Gastroesophageal sphincter (tissue), 4 donors: Measurements from ENCODE around the gene NEU2. TPM values are rescaled to one million over a fixed set of nuclear protein-coding genes. Genes with fewer than 3 reads are reported as not detected.

ENCODE experiments used
- ATAC-seq: fragments of 150-250 bp; one replicate; pipeline ENCODE4 v1.9.1; 2016; ENCODE audit warnings: mild to moderate bottlenecking, moderate library complexity
- H3K27ac ChIP-seq, 4 donors: fragments of 200-600 bp; sonication (generic) in 3 of 4; 1 replicate in 3 of 4; 2 replicates in 1 of 4; pipeline ENCODE4 v1.5.1; 2016 to 2019
- H3K27me3 ChIP-seq: fragments of 200-600 bp; sonication (generic); one replicate; pipeline ENCODE4 v1.5.1; 2019
- H3K36me3 ChIP-seq, 2 donors: fragments of 200-600 bp; sonication (generic); one replicate each; pipeline ENCODE4 v1.5.1; 2019; ENCODE audit warnings: control low read depth in 1 of 2
- H3K4me1 ChIP-seq, 3 donors: fragments of 200-600 bp; sonication (generic); 1 replicate in 2 of 3; 2 replicates in 1 of 3; pipeline ENCODE4 v1.5.1; 2016 to 2019; ENCODE audit warnings: control low read depth in 2 of 3
- H3K4me3 ChIP-seq, 2 donors: fragments of 200-600 bp; sonication (generic); one replicate each; pipeline ENCODE4 v1.5.1; 2019; ENCODE audit warnings: mild to moderate bottlenecking in 1 of 2, moderate library complexity in 1 of 2
- H3K9me3 ChIP-seq, 3 donors: fragments of 200-600 bp; sonication (generic); one replicate each; pipeline ENCODE4 v1.5.1; 2017 to 2019; ENCODE audit warnings: control low read depth in 2 of 3
- CTCF ChIP-seq, 4 experiments: fragments of 200-600 bp in 2 of 4; fragments of 450-650 bp in 2 of 4; sonication (generic) in 1 of 4; IDR thresholded peaks; one replicate each; pipeline ENCODE4 v1.5.1; 2017 to 2019; ENCODE audit warnings: antibody characterized with exemption in 4 of 4, mild to moderate bottlenecking in 2 of 4, moderate library complexity in 2 of 4
- EP300 ChIP-seq: sonication (generic); formaldehyde crosslinking; IDR thresholded peaks from one replicate; pipeline ENCODE4 v1.6.1; 2017; ENCODE audit warnings: antibody characterized with exemption, mild to moderate bottlenecking
- POLR2A ChIP-seq, 2 donors: fragments of 450-650 bp; IDR thresholded peaks; one replicate each; pipeline ENCODE4 v1.6.1; 2017; ENCODE audit warnings: antibody characterized with exemption in 2 of 2, mild to moderate bottlenecking in 2 of 2, moderate library complexity in 1 of 2
- POLR2AphosphoS5 ChIP-seq: sonication (generic); formaldehyde crosslinking; IDR thresholded peaks from one replicate; pipeline ENCODE4 v1.6.1; 2017; ENCODE audit warnings: antibody characterized with exemption
- WGBS, 2 donors: methylation state at CpG; one replicate each; pipeline ENCODE4 v1.1.5; 2018; ENCODE audit warnings: low coverage in 1 of 2; 5-methylcytosine and 5-hydroxymethylcytosine counted together
- total RNA-seq, 4 donors: library from RNA; depleted of rRNA; stranded (reverse); fragments of >200 nt; gene quantifications; one replicate each; pipeline ENCODE4 v1.1.0, GENCODE V29; 2016

Gene NEU2
- total RNA-seq, 4 donors from 2014 or later: not detected

GRCh38 chr2:232999354-232999753 is 33.1 kb upstream of the NEU2 start:
- 67 to 70% methylated on average over 1 to 6 of the region's 7 CpGs for WGBS, 2 donors
- TF ChIP-seq CTCF (IDR thresholded peaks at IDR 0.05) (no peak), POLR2A (IDR thresholded peaks at IDR 0.05) (no peak), POLR2AphosphoS5 (no peak), EP300 (no peak)

GRCh38 chr2:233000886-233001750 is 31.4 kb upstream of the NEU2 start:
- Histone ChIP-seq H3K4me3 (no peak overlapping the region), H3K27ac (no peak overlapping the region), H3K36me3 (no peaks in the 10 kb centered on the region), H3K9me3 (no peaks in the 10 kb centered on the region), H3K27me3 (no peaks in the 10 kb centered on the region), H3K4me1 (no peaks in the 10 kb centered on the region)
- TF ChIP-seq POLR2A (IDR thresholded peaks at IDR 0.05): no peak
- no peak for TF ChIP-seq EP300
- no peak for TF ChIP-seq POLR2AphosphoS5
- TF ChIP-seq CTCF (IDR thresholded peaks at IDR 0.05): no peak
- no peak for ATAC-seq
- 79 to 87% methylated on average over 10 to 14 of the region's 20 CpGs for WGBS, 2 donors

More at GRCh38 chr2:232999354-232999753, 33.1 kb upstream of the NEU2 start:
- Histone ChIP-seq H3K4me1 (no peaks in the 10 kb centered on the region), H3K9me3 (no peaks in the 10 kb centered on the region), H3K36me3 (no peaks in the 10 kb centered on the region), H3K4me3 (no peak overlapping the region), H3K27ac (no peak overlapping the region), H3K27me3 (no peaks in the 10 kb centered on the region)
- ATAC-seq: no peak

- WGBS, 2 donors: 75 to 87% methylated on average over 5 to 10 of the region's 19 CpGs
- Histone ChIP-seq H3K27me3 (no peaks in the 10 kb centered on the region), H3K4me1 (no peaks in the 10 kb centered on the region), H3K9me3 (no peaks in the 10 kb centered on the region), H3K27ac (no peak overlapping the region), H3K36me3 (no peaks in the 10 kb centered on the region), H3K4me3 (no peak overlapping the region)
- no peak for ATAC-seq
- TF ChIP-seq CTCF (IDR thresholded peaks at IDR 0.05): no peak
Observed at GRCh38 chr2:233002829-233003657, 29.4 kb upstream of the NEU2 start.

GRCh38 chr2:233003658-233004555 is 28.6 kb upstream of the NEU2 start:
- Histone ChIP-seq H3K9me3 (no peaks in the 10 kb centered on the region), H3K27ac (no peak overlapping the region), H3K27me3 (no peaks in the 10 kb centered on the region), H3K4me3 (no peak overlapping the region), H3K36me3 (no peaks in the 10 kb centered on the region), H3K4me1 (no peaks in the 10 kb centered on the region)
- 83 to 89% methylated on average over 5 of the region's 9 CpGs for WGBS, 2 donors
- no peak for ATAC-seq
- no peak for TF ChIP-seq POLR2AphosphoS5

GRCh38 chr2:233005096-233005495 is 27.4 kb upstream of the NEU2 start:
- no peak for ATAC-seq
- WGBS, 2 donors: 88 to 100% methylated on average over 1 to 3 of the region's 6 CpGs
- H3K4me3 ChIP-seq: no peak overlapping the region
- no peaks in the 10 kb centered on the region for H3K4me1 ChIP-seq
- no peaks in the 10 kb centered on the region for H3K27me3 ChIP-seq
- no peak for TF ChIP-seq CTCF (IDR thresholded peaks at IDR 0.05)
- TF ChIP-seq POLR2AphosphoS5: no peak
- TF ChIP-seq POLR2A (IDR thresholded peaks at IDR 0.05): no peak
- TF ChIP-seq EP300: no peak
- no peaks in the 10 kb centered on the region for H3K9me3 ChIP-seq
- no peaks in the 10 kb centered on the region for H3K36me3 ChIP-seq
- H3K27ac ChIP-seq: no peak overlapping the region
